ENCODE measurements around the gene NAT9.

DNA sequence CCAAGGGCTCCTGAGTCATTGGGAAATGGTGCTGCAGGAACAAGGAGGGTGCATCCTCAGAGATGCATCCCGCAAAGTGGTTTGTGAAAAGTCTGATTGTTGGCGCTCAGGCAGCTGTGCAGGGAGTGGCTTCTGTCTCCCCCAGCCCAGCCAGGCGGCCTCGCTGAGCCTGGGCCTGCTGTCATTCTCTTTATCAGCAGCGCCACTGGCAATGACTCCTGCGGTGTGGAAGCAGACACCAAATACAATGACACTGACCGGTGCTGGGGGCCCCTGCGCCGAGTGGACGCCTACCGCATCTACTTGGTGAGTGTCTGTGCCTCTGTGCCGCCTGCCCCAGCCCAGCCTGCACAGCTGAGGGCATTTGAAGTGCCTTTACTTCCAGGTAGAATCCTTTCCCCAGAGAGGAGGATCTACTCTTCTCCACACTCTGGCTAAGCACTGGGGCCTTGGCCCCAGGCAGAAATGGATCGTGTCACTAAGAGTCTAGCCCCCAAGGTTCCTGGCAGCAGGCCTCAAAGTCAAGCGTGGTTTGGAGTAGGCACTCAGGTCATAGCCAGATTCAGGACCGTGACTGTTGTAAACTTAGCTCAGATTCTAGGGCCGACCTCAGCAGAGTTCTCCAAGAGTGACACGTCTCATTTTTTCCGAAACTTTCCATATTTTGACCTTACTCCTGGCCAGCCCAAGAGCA lies 19.3 kb upstream of the NAT9 start:
- TF ChIP-seq TP53 (CRISPR knock-in tag; IDR thresholded peaks at IDR 0.05) (no peak), RAD21 (conservative IDR thresholded peaks at IDR 0.05 in 1 of 2, IDR thresholded peaks at IDR 0.05 in 1 of 2) (no peak), CHD2 (IDR thresholded peaks at IDR 0.05; ENCODE audit: low read length, partially characterized antibody) (no peak), NR3C1 (IDR thresholded peaks at IDR 0.05) (no peak), RCOR1 (IDR thresholded peaks at IDR 0.05; ENCODE audit: low read depth, low read length) (no peak), CBX2 (IDR thresholded peaks at IDR 0.05; ENCODE audit: borderline replicate concordance, low read depth) (no peak), MYC (IDR thresholded peaks at IDR 0.05; ENCODE audit: borderline replicate concordance, low read length) (no peak), BHLHE40 (IDR thresholded peaks at IDR 0.05; ENCODE audit: low read depth, low read length) (no peak), ZNF302 (CRISPR knock-in tag; IDR thresholded peaks at IDR 0.05) (no peak), POLR2A (IDR thresholded peaks at IDR 0.05; ENCODE audit: low read length) (no peak), JUN (IDR thresholded peaks at IDR 0.05) (no peak)
- TF ChIP-seq, protein P1, sequence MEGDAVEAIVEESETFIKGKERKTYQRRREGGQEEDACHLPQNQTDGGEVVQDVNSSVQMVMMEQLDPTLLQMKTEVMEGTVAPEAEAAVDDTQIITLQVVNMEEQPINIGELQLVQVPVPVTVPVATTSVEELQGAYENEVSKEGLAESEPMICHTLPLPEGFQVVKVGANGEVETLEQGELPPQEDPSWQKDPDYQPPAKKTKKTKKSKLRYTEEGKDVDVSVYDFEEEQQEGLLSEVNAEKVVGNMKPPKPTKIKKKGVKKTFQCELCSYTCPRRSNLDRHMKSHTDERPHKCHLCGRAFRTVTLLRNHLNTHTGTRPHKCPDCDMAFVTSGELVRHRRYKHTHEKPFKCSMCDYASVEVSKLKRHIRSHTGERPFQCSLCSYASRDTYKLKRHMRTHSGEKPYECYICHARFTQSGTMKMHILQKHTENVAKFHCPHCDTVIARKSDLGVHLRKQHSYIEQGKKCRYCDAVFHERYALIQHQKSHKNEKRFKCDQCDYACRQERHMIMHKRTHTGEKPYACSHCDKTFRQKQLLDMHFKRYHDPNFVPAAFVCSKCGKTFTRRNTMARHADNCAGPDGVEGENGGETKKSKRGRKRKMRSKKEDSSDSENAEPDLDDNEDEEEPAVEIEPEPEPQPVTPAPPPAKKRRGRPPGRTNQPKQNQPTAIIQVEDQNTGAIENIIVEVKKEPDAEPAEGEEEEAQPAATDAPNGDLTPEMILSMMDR (IDR thresholded peaks at IDR 0.05) = no peak
- TF ChIP-seq, protein P2, sequence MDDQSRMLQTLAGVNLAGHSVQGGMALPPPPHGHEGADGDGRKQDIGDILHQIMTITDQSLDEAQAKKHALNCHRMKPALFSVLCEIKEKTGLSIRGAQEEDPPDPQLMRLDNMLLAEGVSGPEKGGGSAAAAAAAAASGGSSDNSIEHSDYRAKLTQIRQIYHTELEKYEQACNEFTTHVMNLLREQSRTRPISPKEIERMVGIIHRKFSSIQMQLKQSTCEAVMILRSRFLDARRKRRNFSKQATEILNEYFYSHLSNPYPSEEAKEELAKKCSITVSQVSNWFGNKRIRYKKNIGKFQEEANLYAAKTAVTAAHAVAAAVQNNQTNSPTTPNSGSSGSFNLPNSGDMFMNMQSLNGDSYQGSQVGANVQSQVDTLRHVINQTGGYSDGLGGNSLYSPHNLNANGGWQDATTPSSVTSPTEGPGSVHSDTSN (IDR thresholded peaks at IDR 0.05) = no peak

Data from A549 (cell line).